ENCODE data around the gene KRTAP6-3.

Gene KRTAP6-3

GRCh38 chr21:30592140-30592539 lies at the start of gene KRTAP6-3:
TSS of gene KRTAP6-3 (plus strand) at chr21:30592440. CDS start at chr21:30592446, 6 bp downstream.
- DNase-seq, result no peak

- no peak for DNase-seq
Measured at GRCh38 chr21:30552782-30553181, 39.5 kb upstream of the KRTAP6-3 start.

GRCh38 chr21:30555095-30555494 lies 37.1 kb upstream of the KRTAP6-3 start:
- no peak for DNase-seq

- no peak for DNase-seq
Measured at GRCh38 chr21:30561264-30561895, 30.9 kb upstream of the KRTAP6-3 start, which contains the start of gene KRTAP19-7. TSS of gene KRTAP19-7 (minus strand) at chr21:30561314. CDS start at chr21:30561289, 25 bp downstream.

- no peak for DNase-seq
Measured at GRCh38 chr21:30561957-30562356, 30.3 kb upstream of the KRTAP6-3 start.

GRCh38 chr21:30563072-30563471 lies 29.2 kb upstream of the KRTAP6-3 start:
- no peak for DNase-seq

GRCh38 chr21:30563630-30564029 lies 28.6 kb upstream of the KRTAP6-3 start:
- no peak for DNase-seq

GRCh38 chr21:30567617-30568016 lies 24.6 kb upstream of the KRTAP6-3 start:
- DNase-seq, result no peak

GRCh38 chr21:30577766-30578165 lies 14.5 kb upstream of the KRTAP6-3 start:
- no peak for DNase-seq

- no peak for DNase-seq
Measured at GRCh38 chr21:30579346-30579745, 12.9 kb upstream of the KRTAP6-3 start.

GRCh38 chr21:30580132-30580531 lies 12.1 kb upstream of the KRTAP6-3 start:
- no peak for DNase-seq

GRCh38 chr21:30582870-30583269 lies 9.4 kb upstream of the KRTAP6-3 start:
- DNase-seq, result no peak

GRCh38 chr21:30590297-30590696 lies 1.9 kb upstream of the KRTAP6-3 start, which contains the start of gene KRTAP22-2:
TSS of gene KRTAP22-2 (minus strand) at chr21:30590397.
- no peak for DNase-seq

GRCh38 chr21:30598802-30599201 lies 6.6 kb downstream of the KRTAP6-3 start, which contains the start of gene KRTAP6-2:
TSS of gene KRTAP6-2 (minus strand) at chr21:30598902. CDS start at chr21:30598874, 28 bp downstream.
- no peak for DNase-seq

GRCh38 chr21:30600787-30601186 lies 8.5 kb downstream of the KRTAP6-3 start, which contains the start of gene KRTAP22-1:
TSS of gene KRTAP22-1 (plus strand) at chr21:30601087.
- no peak for DNase-seq

GRCh38 chr21:30605968-30606367 lies 13.7 kb downstream of the KRTAP6-3 start:
- DNase-seq, result no peak

GRCh38 chr21:30612132-30612531 lies 19.9 kb downstream of the KRTAP6-3 start:
- DNase-seq, result no peak

- DNase-seq, result no peak
Measured at GRCh38 chr21:30613836-30614235, 21.6 kb downstream of the KRTAP6-3 start, which contains the start of gene KRTAP6-1. TSS of gene KRTAP6-1 (minus strand) at chr21:30613930. CDS start at chr21:30613904, 26 bp downstream.

- no peak for DNase-seq
Measured at GRCh38 chr21:30615199-30615598, 23.0 kb downstream of the KRTAP6-3 start.

- no peak for DNase-seq
Measured at GRCh38 chr21:30616125-30616524, 23.9 kb downstream of the KRTAP6-3 start, which contains the start of gene KRTAP20-1. TSS of gene KRTAP20-1 (plus strand) at chr21:30616425. CDS start at chr21:30616455, 30 bp downstream.

- DNase-seq, result no peak
Measured at GRCh38 chr21:30620080-30620479, 27.8 kb downstream of the KRTAP6-3 start.

GRCh38 chr21:30620522-30620921 lies 28.3 kb downstream of the KRTAP6-3 start, which contains the start of gene KRTAP20-4:
TSS of gene KRTAP20-4 (plus strand) at chr21:30620627.
- no peak for DNase-seq

- DNase-seq, result no peak
Measured at GRCh38 chr21:30623362-30623761, 31.1 kb downstream of the KRTAP6-3 start.

- no peak for DNase-seq
Measured at GRCh38 chr21:30625449-30626165, 33.4 kb downstream of the KRTAP6-3 start.

Data from hematopoietic multipotent progenitor cell treated with erythropoietin and hydrocortisone succinate and interleukin-3 and kit ligand, for 8 days (in vitro differentiated cells).